ENCODE data around the gene IRF2. TPM values are rescaled to one million over a fixed set of nuclear protein-coding genes. Genes with fewer than 3 reads are reported as not detected.
A peak's percentile ranks its signal among the peaks of the same experiment; 100 is the strongest.

Gene IRF2
- total and polyA plus RNA-seq, 2 donors (not counting 1 experiment from before 2014, with no cell fraction given): 67.8 to 68.2 TPM

- Mint-ChIP-seq H3K27ac (peak overlapping the region; percentile 42), H3K27me3 (no peaks in the 10 kb centered on the region), H3K4me1 (peaks cover 80% of the 10 kb centered on the region), H3K9me3 (ENCODE audit: insufficient read depth) (no peaks in the 10 kb centered on the region), H3K4me3 (no peak overlapping the region)
- H3K9me3 ChIP-seq (ENCODE audit: control extremely low read depth in 1 of 3, control insufficient read depth in 2 of 3, insufficient read depth in 1 of 3, low read length in 2 of 3): no peaks in the 10 kb centered on the region
- TF ChIP-seq EZH2 (IDR thresholded peaks at IDR 0.05; ENCODE audit: borderline replicate concordance, insufficient read depth, low read depth, low read length, poor library complexity, severe bottlenecking): no peak
- TF ChIP-seq, protein P1, sequence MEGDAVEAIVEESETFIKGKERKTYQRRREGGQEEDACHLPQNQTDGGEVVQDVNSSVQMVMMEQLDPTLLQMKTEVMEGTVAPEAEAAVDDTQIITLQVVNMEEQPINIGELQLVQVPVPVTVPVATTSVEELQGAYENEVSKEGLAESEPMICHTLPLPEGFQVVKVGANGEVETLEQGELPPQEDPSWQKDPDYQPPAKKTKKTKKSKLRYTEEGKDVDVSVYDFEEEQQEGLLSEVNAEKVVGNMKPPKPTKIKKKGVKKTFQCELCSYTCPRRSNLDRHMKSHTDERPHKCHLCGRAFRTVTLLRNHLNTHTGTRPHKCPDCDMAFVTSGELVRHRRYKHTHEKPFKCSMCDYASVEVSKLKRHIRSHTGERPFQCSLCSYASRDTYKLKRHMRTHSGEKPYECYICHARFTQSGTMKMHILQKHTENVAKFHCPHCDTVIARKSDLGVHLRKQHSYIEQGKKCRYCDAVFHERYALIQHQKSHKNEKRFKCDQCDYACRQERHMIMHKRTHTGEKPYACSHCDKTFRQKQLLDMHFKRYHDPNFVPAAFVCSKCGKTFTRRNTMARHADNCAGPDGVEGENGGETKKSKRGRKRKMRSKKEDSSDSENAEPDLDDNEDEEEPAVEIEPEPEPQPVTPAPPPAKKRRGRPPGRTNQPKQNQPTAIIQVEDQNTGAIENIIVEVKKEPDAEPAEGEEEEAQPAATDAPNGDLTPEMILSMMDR (IDR thresholded peaks at IDR 0.05): no peak
- no peak overlapping the region for H2AFZ ChIP-seq (ENCODE audit: insufficient read depth, low read depth, low read length, poor library complexity, severe bottlenecking)
- no peak overlapping the region for H3K4me2 ChIP-seq (replicated peaks; ENCODE audit: low read depth, low read length, poor library complexity, severe bottlenecking)
- ChIA-PET CTCF (interaction anchor here (1.0 to 2.0 kb wide), 3 partner anchors 13 to 176 kb away, joined by 3 to 5 read pairs (median 4); no protein-coding TSS in a partner anchor), POLR2A (no interaction called here)
- no peaks in the 10 kb centered on the region for H3K27me3 ChIP-seq (replicated peaks in 1 of 4; ENCODE audit: control extremely low read depth in 1 of 4, control insufficient read depth in 3 of 4, insufficient read depth in 4 of 4, low read length in 3 of 4)
- H3K9ac ChIP-seq (ENCODE audit: low read length): no peak overlapping the region
- H3K36me3 ChIP-seq (replicated peaks in 1 of 2; ENCODE audit: control extremely low read depth in 1 of 2, control insufficient read depth in 1 of 2, extremely low read depth in 1 of 2, insufficient read depth in 2 of 2, low read length in 1 of 2): peaks cover 0 to 24% of the 10 kb centered on the region in 2 experiments
- H3K79me2 ChIP-seq (ENCODE audit: control insufficient read depth, insufficient read depth, low read length): peaks cover 98% of the 10 kb centered on the region
- H3K27ac ChIP-seq (ENCODE audit: low read length in 2 of 2): peak overlapping the region in 1 of 2 donors; percentile 19
- DNase-seq: no peak
- ATAC-seq (ENCODE audit: low read depth): no peak
- H3K4me3 ChIP-seq (ENCODE audit: control extremely low read depth in 1 of 5, extremely low read depth in 1 of 5, insufficient read depth in 1 of 5, low read depth in 2 of 5, low read length in 4 of 5): no peak overlapping the region
- 100% methylated on average over 5 of the region's 8 CpGs for WGBS (ENCODE audit: insufficient coverage)
- intact Hi-C loops (cut with micrococcal nuclease): no loop called here
- H3K4me1 ChIP-seq (ENCODE audit: control insufficient read depth in 2 of 2, insufficient read depth in 2 of 2, low read length in 2 of 2): peaks cover 62 to 63% of the 10 kb centered on the region in 2 donors
- peaks cover 96% of the 10 kb centered on the region for H4K20me1 ChIP-seq (ENCODE audit: control insufficient read depth, insufficient read depth, low read length, poor library complexity, severe bottlenecking)
Measured at GRCh38 chr4:184440595-184441358, 33.6 kb downstream of the IRF2 start.
